Measurements from ENCODE around the gene SARDH. TPM values are rescaled to one million over a fixed set of nuclear protein-coding genes. Genes with fewer than 3 reads are reported as not detected.
"Not testable (repeated sequence)": the region's sequence is repeated elsewhere in the genome, so short reads cannot be mapped to it uniquely, and the experiment has no call there.

The SARDH gene
- polyA plus RNA-seq, 2 donors: 0.20 TPM

DNA sequence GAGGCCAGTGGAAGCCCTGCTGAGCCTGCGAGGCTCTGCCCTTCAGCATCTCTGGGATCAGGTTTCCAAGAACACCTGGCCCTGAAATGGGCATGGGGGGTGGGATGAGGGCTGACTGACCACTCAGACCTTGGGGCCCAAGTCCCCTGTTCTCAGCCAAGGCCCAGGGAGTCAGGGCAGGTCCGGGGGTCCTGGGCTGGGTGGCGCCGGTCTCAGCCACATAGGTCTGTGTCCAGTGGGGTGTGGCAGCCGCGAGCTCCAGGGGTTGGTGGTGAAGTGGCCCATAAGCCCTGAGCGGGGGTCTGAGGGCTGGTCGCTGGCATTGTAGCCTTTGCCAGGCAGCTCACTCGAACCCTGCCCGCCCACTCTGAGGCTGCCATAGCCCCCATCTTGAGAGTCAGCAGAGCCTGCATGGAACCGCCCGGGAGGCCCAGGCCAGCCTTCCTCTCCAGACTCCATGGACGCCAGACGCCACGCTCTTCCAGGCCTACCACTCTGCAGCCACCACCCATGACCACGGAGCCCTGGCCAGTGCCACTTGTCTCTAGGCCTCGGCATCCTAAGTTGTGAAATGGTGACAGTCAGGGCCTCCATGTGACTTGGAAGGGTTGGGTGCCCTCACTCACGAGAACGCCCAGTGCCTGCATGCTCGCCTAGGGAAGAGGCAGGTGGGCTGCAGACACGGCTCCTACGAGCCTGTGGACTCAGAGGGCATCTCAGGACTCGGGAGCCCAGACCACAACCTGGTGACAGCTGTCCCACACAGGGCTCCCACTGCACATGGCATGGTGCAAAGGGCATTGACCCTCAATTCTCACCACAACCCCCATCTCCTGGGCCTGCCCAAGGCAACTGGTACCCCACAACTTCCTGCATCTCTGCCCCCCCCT lies 108.7 kb downstream of the SARDH start:
- Histone ChIP-seq H3K27me3 (ENCODE audit: control insufficient read depth in 1 of 2, insufficient read depth in 2 of 2, low read length in 2 of 2) (no peaks in the 10 kb centered on the region), H3K27ac (ENCODE audit: low read depth in 2 of 2, low read length in 1 of 2) (no peak overlapping the region), H3K4me3 (ENCODE audit: low read depth in 1 of 2, low read length in 2 of 2) (no peak overlapping the region), H3K36me3 (ENCODE audit: control insufficient read depth in 2 of 2, insufficient read depth in 2 of 2, low read length in 1 of 2) (no peaks in the 10 kb centered on the region), H3K9me3 (ENCODE audit: control insufficient read depth in 2 of 2, insufficient read depth in 1 of 2, low read depth in 1 of 2, low read length in 1 of 2) (peaks cover 0 to 9% of the 10 kb centered on the region in 2 donors), H3K4me1 (ENCODE audit: control insufficient read depth in 2 of 2, insufficient read depth in 2 of 2, low read length in 1 of 2) (peaks cover 0 to 1% of the 10 kb centered on the region in 2 donors)
- 85 to 88% methylated on average over 21 to 23 of the region's 23 CpGs for WGBS, 2 donors

GRCh38 chr9:133628766-133629165 lies 109.4 kb downstream of the SARDH start:
- H3K9me3 ChIP-seq (ENCODE audit: control insufficient read depth in 2 of 2, insufficient read depth in 1 of 2, low read depth in 1 of 2, low read length in 1 of 2): peaks cover 0 to 9% of the 10 kb centered on the region in 2 donors
- H3K36me3 ChIP-seq (ENCODE audit: control insufficient read depth in 2 of 2, insufficient read depth in 2 of 2, low read length in 1 of 2): no peaks in the 10 kb centered on the region
- no peaks in the 10 kb centered on the region for H3K27me3 ChIP-seq (ENCODE audit: control insufficient read depth in 1 of 2, insufficient read depth in 2 of 2, low read length in 2 of 2)
- H3K4me3 ChIP-seq (ENCODE audit: low read depth in 1 of 2, low read length in 2 of 2): no peak overlapping the region
- no peak overlapping the region for H3K27ac ChIP-seq (ENCODE audit: low read depth in 2 of 2, low read length in 1 of 2)
- 64 to 69% methylated on average over 8 of the region's 8 CpGs for WGBS, 2 donors
- H3K4me1 ChIP-seq (ENCODE audit: control insufficient read depth in 2 of 2, insufficient read depth in 2 of 2, low read length in 1 of 2): no peaks in the 10 kb centered on the region

DNA sequence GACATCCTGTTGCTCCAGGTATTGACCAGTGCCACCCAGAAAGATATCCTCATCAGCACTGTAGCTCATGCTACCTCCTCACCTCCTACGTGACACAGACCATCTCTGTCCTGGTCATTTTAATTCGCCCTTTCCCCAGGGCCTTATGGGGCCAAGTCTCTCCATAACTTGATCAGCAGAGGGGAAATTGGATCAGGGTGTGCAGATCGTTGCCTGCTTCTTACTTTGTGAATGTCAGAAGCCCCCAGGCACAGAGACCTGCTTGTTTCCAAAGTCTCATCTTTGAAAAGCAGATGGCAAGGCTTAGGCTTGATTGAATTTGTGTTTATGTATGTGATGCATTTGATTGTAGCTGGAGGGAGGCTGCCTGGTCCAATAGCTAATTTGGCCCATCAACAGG lies 110.8 kb downstream of the SARDH start:
- Histone ChIP-seq H3K27ac (ENCODE audit: low read depth in 2 of 2, low read length in 1 of 2) (no peak overlapping the region), H3K9me3 (ENCODE audit: control insufficient read depth in 2 of 2, insufficient read depth in 1 of 2, low read depth in 1 of 2, low read length in 1 of 2) (peaks cover 0 to 9% of the 10 kb centered on the region in 2 donors), H3K36me3 (ENCODE audit: control insufficient read depth in 2 of 2, insufficient read depth in 2 of 2, low read length in 1 of 2) (no peaks in the 10 kb centered on the region), H3K4me3 (ENCODE audit: low read depth in 1 of 2, low read length in 2 of 2) (no peak overlapping the region), H3K27me3 (ENCODE audit: control insufficient read depth in 1 of 2, insufficient read depth in 2 of 2, low read length in 2 of 2) (no peaks in the 10 kb centered on the region), H3K4me1 (ENCODE audit: control insufficient read depth in 2 of 2, insufficient read depth in 2 of 2, low read length in 1 of 2) (no peaks in the 10 kb centered on the region)
- 69 to 70% methylated on average over 3 of the region's 3 CpGs for WGBS, 2 donors

DNA sequence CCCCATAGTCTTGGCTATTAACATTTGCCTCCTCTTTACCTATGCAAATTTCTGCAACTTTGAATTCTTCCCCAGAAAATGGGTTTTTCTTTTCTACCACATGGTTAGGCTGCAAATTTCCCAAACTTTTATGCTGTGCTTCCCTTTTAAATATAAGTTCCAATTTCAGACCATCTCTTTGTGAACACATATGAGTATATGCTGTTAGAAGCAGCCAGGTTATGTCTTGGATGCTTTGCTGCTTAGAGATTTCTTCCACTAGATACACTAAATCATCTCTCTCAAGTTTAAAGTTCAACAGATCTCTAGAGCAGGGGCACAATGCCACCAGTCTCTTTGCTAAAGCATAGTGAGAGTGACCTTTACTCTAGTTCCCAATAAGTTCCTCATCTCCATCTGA lies 112.1 kb downstream of the SARDH start:
- H3K4me3 ChIP-seq (ENCODE audit: low read depth in 1 of 2, low read length in 2 of 2); H3K27me3 ChIP-seq (ENCODE audit: control insufficient read depth in 1 of 2, insufficient read depth in 2 of 2, low read length in 2 of 2); H3K9me3 ChIP-seq (ENCODE audit: control insufficient read depth in 2 of 2, insufficient read depth in 1 of 2, low read depth in 1 of 2, low read length in 1 of 2); H3K27ac ChIP-seq (ENCODE audit: low read depth in 2 of 2, low read length in 1 of 2); H3K36me3 ChIP-seq (ENCODE audit: control insufficient read depth in 2 of 2, insufficient read depth in 2 of 2, low read length in 1 of 2); H3K4me1 ChIP-seq (ENCODE audit: control insufficient read depth in 2 of 2, insufficient read depth in 2 of 2, low read length in 1 of 2): not testable (repeated sequence)

DNA sequence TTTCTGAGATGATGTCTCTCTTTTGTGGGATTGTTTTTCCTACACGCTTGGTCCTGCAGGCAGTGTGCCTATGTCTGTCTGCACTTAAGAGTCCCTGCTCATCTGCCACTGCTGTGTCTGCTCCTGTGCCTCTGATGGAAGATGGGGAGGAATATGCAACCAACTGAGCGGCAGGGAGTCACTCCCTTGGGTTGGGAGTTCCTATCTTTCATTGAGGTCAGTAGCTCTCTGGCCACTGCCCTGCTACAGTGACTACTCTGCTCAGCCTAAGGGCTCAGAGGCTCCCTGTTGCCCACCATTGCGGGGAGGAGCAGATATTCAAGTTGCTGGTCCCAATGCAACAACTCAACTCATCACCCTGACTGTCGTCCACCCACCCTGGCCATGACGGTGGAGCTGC lies 115.6 kb downstream of the SARDH start:
- Histone ChIP-seq H3K27ac (ENCODE audit: low read depth in 2 of 2, low read length in 1 of 2) (no peak overlapping the region), H3K9me3 (ENCODE audit: control insufficient read depth in 2 of 2, insufficient read depth in 1 of 2, low read depth in 1 of 2, low read length in 1 of 2) (peaks cover 0 to 9% of the 10 kb centered on the region in 2 donors), H3K4me1 (ENCODE audit: control insufficient read depth in 2 of 2, insufficient read depth in 2 of 2, low read length in 1 of 2) (no peaks in the 10 kb centered on the region), H3K27me3 (ENCODE audit: control insufficient read depth in 1 of 2, insufficient read depth in 2 of 2, low read length in 2 of 2) (peaks cover 0 to under 1% of the 10 kb centered on the region in 2 donors), H3K4me3 (ENCODE audit: low read depth in 1 of 2, low read length in 2 of 2) (no peak overlapping the region), H3K36me3 (ENCODE audit: control insufficient read depth in 2 of 2, insufficient read depth in 2 of 2, low read length in 1 of 2) (no peaks in the 10 kb centered on the region)
- 49 to 68% methylated on average over 5 of the region's 5 CpGs for WGBS, 2 donors

DNA sequence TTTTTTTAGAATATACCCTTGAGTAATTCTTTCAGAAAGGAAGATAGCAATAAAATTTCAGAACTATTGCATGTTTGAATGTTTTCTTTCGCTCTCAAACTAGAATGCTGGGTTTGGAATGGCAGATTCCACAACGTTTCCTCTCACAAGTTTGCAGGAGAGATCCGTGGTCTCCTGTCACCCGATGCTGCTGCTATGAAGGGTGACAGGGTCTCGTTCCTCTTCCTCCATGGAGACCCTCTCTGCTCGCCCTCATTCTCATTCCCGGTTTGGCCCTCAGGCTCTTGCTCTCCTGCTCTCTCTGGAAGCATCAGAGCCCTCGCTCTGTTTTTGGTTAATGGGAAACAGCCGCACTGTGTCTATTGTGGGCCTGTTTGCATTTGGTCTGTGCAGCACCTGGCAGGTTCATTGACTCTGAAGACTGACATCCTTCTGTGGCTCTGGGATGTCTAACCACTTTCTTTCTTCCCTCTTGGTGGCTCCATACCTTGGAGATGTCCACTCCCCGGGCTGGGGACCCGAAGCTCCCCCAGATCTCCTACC lies 116.4 kb downstream of the SARDH start:
- Histone ChIP-seq H3K27me3 (ENCODE audit: control insufficient read depth in 1 of 2, insufficient read depth in 2 of 2, low read length in 2 of 2) (peaks cover 0 to 4% of the 10 kb centered on the region in 2 donors), H3K9me3 (ENCODE audit: control insufficient read depth in 2 of 2, insufficient read depth in 1 of 2, low read depth in 1 of 2, low read length in 1 of 2) (peaks cover 0 to 5% of the 10 kb centered on the region in 2 donors), H3K36me3 (ENCODE audit: control insufficient read depth in 2 of 2, insufficient read depth in 2 of 2, low read length in 1 of 2) (no peaks in the 10 kb centered on the region), H3K4me1 (ENCODE audit: control insufficient read depth in 2 of 2, insufficient read depth in 2 of 2, low read length in 1 of 2) (no peaks in the 10 kb centered on the region), H3K4me3 (ENCODE audit: low read depth in 1 of 2, low read length in 2 of 2) (no peak overlapping the region), H3K27ac (ENCODE audit: low read depth in 2 of 2, low read length in 1 of 2) (no peak overlapping the region)
- 63 to 70% methylated on average over 11 of the region's 11 CpGs for WGBS, 2 donors

DNA sequence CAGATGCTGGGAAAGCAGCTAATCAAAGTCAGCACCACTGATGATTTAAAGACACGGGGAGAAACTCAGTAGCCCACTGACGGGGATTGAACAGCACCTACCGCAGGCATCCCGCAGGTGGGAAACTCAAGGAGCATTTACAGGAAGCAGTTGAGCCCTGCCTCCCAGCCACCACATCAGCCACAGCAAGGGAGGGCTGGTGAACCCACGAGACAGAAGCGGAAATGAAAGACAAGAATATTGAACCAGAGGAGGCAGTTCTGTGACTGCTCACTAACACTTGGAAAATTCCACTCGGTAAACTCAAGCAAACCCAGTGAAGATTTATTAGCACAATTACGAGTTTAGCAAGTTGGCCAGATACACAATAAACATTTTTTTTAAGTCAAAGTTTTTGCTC lies 118.4 kb downstream of the SARDH start:
- Histone ChIP-seq H3K27me3 (ENCODE audit: control insufficient read depth in 1 of 2, insufficient read depth in 2 of 2, low read length in 2 of 2) (peaks cover 0 to 12% of the 10 kb centered on the region in 2 donors), H3K9me3 (ENCODE audit: control insufficient read depth in 2 of 2, insufficient read depth in 1 of 2, low read depth in 1 of 2, low read length in 1 of 2) (no peaks in the 10 kb centered on the region), H3K36me3 (ENCODE audit: control insufficient read depth in 2 of 2, insufficient read depth in 2 of 2, low read length in 1 of 2) (no peaks in the 10 kb centered on the region), H3K27ac (ENCODE audit: low read depth in 2 of 2, low read length in 1 of 2) (no peak overlapping the region), H3K4me3 (ENCODE audit: low read depth in 1 of 2, low read length in 2 of 2) (no peak overlapping the region), H3K4me1 (ENCODE audit: control insufficient read depth in 2 of 2, insufficient read depth in 2 of 2, low read length in 1 of 2) (no peaks in the 10 kb centered on the region)
- WGBS, 2 donors: 13 to 17% methylated on average over 8 of the region's 8 CpGs

GRCh38 chr9:133618726-133619125 lies 119.4 kb downstream of the SARDH start:
- Histone ChIP-seq H3K27me3 (ENCODE audit: control insufficient read depth in 1 of 2, insufficient read depth in 2 of 2, low read length in 2 of 2) (peaks cover 0 to 13% of the 10 kb centered on the region in 2 donors), H3K9me3 (ENCODE audit: control insufficient read depth in 2 of 2, insufficient read depth in 1 of 2, low read depth in 1 of 2, low read length in 1 of 2) (no peaks in the 10 kb centered on the region), H3K27ac (ENCODE audit: low read depth in 2 of 2, low read length in 1 of 2) (no peak overlapping the region), H3K4me3 (ENCODE audit: low read depth in 1 of 2, low read length in 2 of 2) (no peak overlapping the region), H3K36me3 (ENCODE audit: control insufficient read depth in 2 of 2, insufficient read depth in 2 of 2, low read length in 1 of 2) (no peaks in the 10 kb centered on the region), H3K4me1 (ENCODE audit: control insufficient read depth in 2 of 2, insufficient read depth in 2 of 2, low read length in 1 of 2) (no peaks in the 10 kb centered on the region)
- WGBS, 2 donors: 78 to 83% methylated on average over 10 of the region's 10 CpGs

DNA sequence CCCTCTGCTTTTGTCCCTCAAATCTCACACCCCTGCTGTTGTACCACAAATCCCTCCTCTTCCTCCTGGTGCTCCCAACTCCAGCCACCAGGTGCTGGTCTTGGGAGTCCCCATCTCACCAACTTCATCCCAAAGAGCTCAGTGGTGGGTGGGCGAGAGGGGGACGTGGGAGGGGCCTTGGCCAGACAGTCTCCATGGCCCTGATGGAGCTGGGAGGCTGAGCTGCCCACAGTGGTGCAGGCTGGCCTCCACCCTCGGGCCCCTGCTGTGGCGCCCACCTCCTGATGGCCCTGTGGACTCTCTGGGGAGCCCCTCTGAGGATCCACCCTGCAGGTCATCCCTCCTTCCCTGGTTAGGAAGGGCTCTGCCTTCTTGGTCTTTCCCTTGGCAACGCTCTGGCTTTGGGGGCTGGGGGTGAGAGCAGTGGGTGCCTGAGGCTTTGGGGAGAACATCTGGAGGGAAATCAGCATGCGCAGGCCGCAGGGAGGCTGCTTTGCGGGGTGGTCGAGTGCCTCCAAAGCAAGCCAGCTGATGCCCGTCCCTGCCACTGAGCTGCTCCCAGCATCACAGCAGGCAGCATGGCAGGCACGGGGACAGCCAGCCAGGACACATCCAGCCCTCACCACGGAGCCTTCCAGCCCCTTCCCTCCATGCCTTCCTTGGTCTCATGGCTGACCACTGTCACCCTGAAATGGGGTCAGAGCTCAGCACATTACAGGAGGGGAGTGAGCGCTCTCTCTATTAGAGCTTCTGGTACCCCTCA lies 121.3 kb downstream of the SARDH start:
- Histone ChIP-seq H3K27me3 (ENCODE audit: control insufficient read depth in 1 of 2, insufficient read depth in 2 of 2, low read length in 2 of 2) (peaks cover 4 to 13% of the 10 kb centered on the region in 2 donors), H3K36me3 (ENCODE audit: control insufficient read depth in 2 of 2, insufficient read depth in 2 of 2, low read length in 1 of 2) (no peaks in the 10 kb centered on the region), H3K9me3 (ENCODE audit: control insufficient read depth in 2 of 2, insufficient read depth in 1 of 2, low read depth in 1 of 2, low read length in 1 of 2) (no peaks in the 10 kb centered on the region), H3K27ac (ENCODE audit: low read depth in 2 of 2, low read length in 1 of 2) (no peak overlapping the region), H3K4me3 (ENCODE audit: low read depth in 1 of 2, low read length in 2 of 2) (no peak overlapping the region), H3K4me1 (ENCODE audit: control insufficient read depth in 2 of 2, insufficient read depth in 2 of 2, low read length in 1 of 2) (no peaks in the 10 kb centered on the region)
- 78 to 80% methylated on average over 13 of the region's 13 CpGs for WGBS, 2 donors
